ENCODE data around the gene C16orf92.

DNA sequence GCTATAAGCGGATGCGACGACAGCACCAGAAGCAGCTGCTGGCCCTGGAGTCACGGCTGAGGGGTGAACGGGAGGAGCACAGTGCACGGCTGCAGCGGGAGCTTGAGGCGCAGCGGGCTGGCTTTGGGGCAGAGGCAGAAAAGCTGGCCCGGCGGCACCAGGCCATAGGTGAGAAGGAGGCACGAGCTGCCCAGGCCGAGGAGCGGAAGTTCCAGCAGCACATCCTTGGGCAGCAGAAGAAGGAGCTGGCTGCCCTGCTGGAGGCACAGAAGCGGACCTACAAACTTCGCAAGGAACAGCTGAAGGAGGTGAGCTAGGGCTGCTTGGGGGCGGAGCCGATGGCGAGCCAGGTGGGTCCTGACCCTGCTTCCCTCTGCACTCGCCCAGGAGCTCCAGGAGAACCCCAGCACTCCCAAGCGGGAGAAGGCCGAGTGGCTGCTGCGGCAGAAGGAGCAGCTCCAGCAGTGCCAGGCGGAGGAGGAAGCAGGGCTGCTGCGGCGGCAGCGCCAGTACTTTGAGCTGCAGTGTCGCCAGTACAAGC lies 37.7 kb upstream of the C16orf92 start:
- TF ChIP-seq, protein P1, sequence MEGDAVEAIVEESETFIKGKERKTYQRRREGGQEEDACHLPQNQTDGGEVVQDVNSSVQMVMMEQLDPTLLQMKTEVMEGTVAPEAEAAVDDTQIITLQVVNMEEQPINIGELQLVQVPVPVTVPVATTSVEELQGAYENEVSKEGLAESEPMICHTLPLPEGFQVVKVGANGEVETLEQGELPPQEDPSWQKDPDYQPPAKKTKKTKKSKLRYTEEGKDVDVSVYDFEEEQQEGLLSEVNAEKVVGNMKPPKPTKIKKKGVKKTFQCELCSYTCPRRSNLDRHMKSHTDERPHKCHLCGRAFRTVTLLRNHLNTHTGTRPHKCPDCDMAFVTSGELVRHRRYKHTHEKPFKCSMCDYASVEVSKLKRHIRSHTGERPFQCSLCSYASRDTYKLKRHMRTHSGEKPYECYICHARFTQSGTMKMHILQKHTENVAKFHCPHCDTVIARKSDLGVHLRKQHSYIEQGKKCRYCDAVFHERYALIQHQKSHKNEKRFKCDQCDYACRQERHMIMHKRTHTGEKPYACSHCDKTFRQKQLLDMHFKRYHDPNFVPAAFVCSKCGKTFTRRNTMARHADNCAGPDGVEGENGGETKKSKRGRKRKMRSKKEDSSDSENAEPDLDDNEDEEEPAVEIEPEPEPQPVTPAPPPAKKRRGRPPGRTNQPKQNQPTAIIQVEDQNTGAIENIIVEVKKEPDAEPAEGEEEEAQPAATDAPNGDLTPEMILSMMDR (IDR thresholded peaks at IDR 0.05; ENCODE audit: extremely low read depth in 1 of 2, insufficient read depth in 1 of 2, low read depth in 1 of 2, low read length in 2 of 2), result no peak
- TF ChIP-seq POLR2AphosphoS5 (IDR thresholded peaks at IDR 0.05; ENCODE audit: insufficient read depth, low read depth, low read length) (no peak), GATA2 (IDR thresholded peaks at IDR 0.05; ENCODE audit: insufficient read depth, insufficient read length, low read depth, low read length) (no peak)

All from endothelial cell of umbilical vein (primary cell).